Activated CD8-positive, alpha-beta memory T cell treated with anti-CD3 and anti-CD28 coated beads for 1 hour (primary cell): ENCODE measurements around the gene CMSS1.

Experiments
- DNase-seq, 2 donors: peaks; one replicate each; pipeline ENCODE4 v3.0.0-alpha.2; 2020; ENCODE audit warnings: low read depth in 1 of 2; ENCODE audit errors: extremely low read depth in 1 of 2

CMSS1 gene

GRCh38 chr3:99954914-99955644, 137.4 kb downstream of the CMSS1 start:
- DNase-seq: no peak

- DNase-seq: no peak
Observed at GRCh38 chr3:99955773-99956562, 138.3 kb downstream of the CMSS1 start.

GRCh38 chr3:99957151-99957796, 139.6 kb downstream of the CMSS1 start:
- DNase-seq: no peak

- DNase-seq: no peak
Observed at GRCh38 chr3:99958222-99958912, 140.7 kb downstream of the CMSS1 start.

GRCh38 chr3:99960123-99960878, 142.6 kb downstream of the CMSS1 start:
- DNase-seq: no peak

GRCh38 chr3:99960941-99961340, 143.3 kb downstream of the CMSS1 start:
- DNase-seq: no peak

GRCh38 chr3:99961756-99962515, 144.3 kb downstream of the CMSS1 start:
- no peak for DNase-seq

- no peak for DNase-seq
Observed at GRCh38 chr3:99962703-99963102, 145.0 kb downstream of the CMSS1 start.

GRCh38 chr3:99965077-99965476, 147.4 kb downstream of the CMSS1 start:
- no peak for DNase-seq

- no peak for DNase-seq
Observed at GRCh38 chr3:99965681-99966408, 148.2 kb downstream of the CMSS1 start.

GRCh38 chr3:99966662-99967416, 149.2 kb downstream of the CMSS1 start:
- no peak for DNase-seq

GRCh38 chr3:99967796-99968195, 150.1 kb downstream of the CMSS1 start:
- no peak for DNase-seq

GRCh38 chr3:99969136-99969535, 151.5 kb downstream of the CMSS1 start:
- no peak for DNase-seq

- no peak for DNase-seq
Observed at GRCh38 chr3:99970198-99970597, 152.5 kb downstream of the CMSS1 start.

GRCh38 chr3:99971761-99972160, 154.1 kb downstream of the CMSS1 start:
- DNase-seq: no peak

GRCh38 chr3:99972380-99973104, 154.9 kb downstream of the CMSS1 start:
- no peak for DNase-seq

- DNase-seq: no peak
Observed at GRCh38 chr3:99974989-99975388, 157.3 kb downstream of the CMSS1 start.

GRCh38 chr3:99976584-99976983, 158.9 kb downstream of the CMSS1 start:
- no peak for DNase-seq
